HepG2 (cell line): ENCODE measurements around the gene UBE3A. TPM values are rescaled to one million over a fixed set of nuclear protein-coding genes. Genes with fewer than 3 reads are reported as not detected.

Experiments used
- ADNP ChIP-seq: sonication (generic); formaldehyde crosslinking; IDR thresholded peaks from 2 replicates; pipeline ENCODE4 v1.4.0; 2020; ENCODE audit warnings: missing genetic modification reagents
- AKNA ChIP-seq: sonication (generic); formaldehyde crosslinking; IDR thresholded peaks from 2 replicates; pipeline ENCODE4 v1.4.0; 2020; ENCODE audit warnings: missing genetic modification reagents, borderline replicate concordance
- ATF2 ChIP-seq: sonication (generic); formaldehyde crosslinking; IDR thresholded peaks from 2 replicates; pipeline ENCODE4 v1.4.0; 2020; ENCODE audit warnings: missing genetic modification reagents
- BATF2 ChIP-seq: sonication (generic); formaldehyde crosslinking; IDR thresholded peaks from 2 replicates; pipeline ENCODE4 v1.8.0; 2022; ENCODE audit warnings: mild to moderate bottlenecking, missing genetic modification reagents, moderate library complexity
- BCL3 ChIP-seq: sonication (generic); formaldehyde crosslinking; IDR thresholded peaks from 2 replicates; pipeline ENCODE4 v1.5.1; 2020; ENCODE audit warnings: mild to moderate bottlenecking, missing genetic modification reagents, moderate library complexity
- MXD3 ChIP-seq: IDR thresholded peaks from 2 replicates; pipeline ENCODE4 v1.6.1; 2016; ENCODE audit warnings: mild to moderate bottlenecking, missing biosample characterization, missing genetic modification reagents
- NFATC3 ChIP-seq: sonication (generic); formaldehyde crosslinking; IDR thresholded peaks from 2 replicates; pipeline ENCODE4 v1.5.1; 2020; ENCODE audit warnings: mild to moderate bottlenecking, missing genetic modification reagents
- NFE2L2 ChIP-seq: fragments of 150-350 bp; IDR thresholded peaks from 2 replicates; pipeline ENCODE4 v1.6.1; 2014; ENCODE audit warnings: low read length
- RFX1 ChIP-seq: fragments of 450-650 bp; IDR thresholded peaks from 2 replicates; pipeline ENCODE4 v1.6.1; 2017
- SMARCC2 ChIP-seq: fragments of 450-650 bp; IDR thresholded peaks from 2 replicates; pipeline ENCODE4 v1.6.1; 2017; ENCODE audit warnings: antibody characterized with exemption, mild to moderate bottlenecking
- SNAPC5 ChIP-seq: sonication (generic); formaldehyde crosslinking; IDR thresholded peaks from 2 replicates; pipeline ENCODE4 v1.8.1; 2023; ENCODE audit warnings: mild to moderate bottlenecking, missing genetic modification reagents, borderline replicate concordance
- STAT6 ChIP-seq: sonication (generic); formaldehyde crosslinking; IDR thresholded peaks from 2 replicates; pipeline ENCODE4 v1.4.0; 2020; ENCODE audit warnings: missing genetic modification reagents, mild to moderate bottlenecking, borderline replicate concordance
- WIZ ChIP-seq: sonication (generic); formaldehyde crosslinking; IDR thresholded peaks from 2 replicates; pipeline ENCODE4 v1.5.1; 2020; ENCODE audit warnings: mild to moderate bottlenecking, missing genetic modification reagents
- ZNF350 ChIP-seq: sonication (generic); formaldehyde crosslinking; IDR thresholded peaks from 2 replicates; pipeline ENCODE4 v1.4.0; 2020; ENCODE audit warnings: mild to moderate bottlenecking, low read depth, missing genetic modification reagents, borderline replicate concordance
- ZNF570 ChIP-seq: sonication (generic); formaldehyde crosslinking; IDR thresholded peaks from 2 replicates; pipeline ENCODE4 v1.4.0; 2020; ENCODE audit warnings: mild to moderate bottlenecking, missing genetic modification reagents, borderline replicate concordance
- ZNF598 ChIP-seq: sonication (generic); formaldehyde crosslinking; IDR thresholded peaks from 2 replicates; pipeline ENCODE4 v1.5.1; 2020; ENCODE audit warnings: mild to moderate bottlenecking, missing genetic modification reagents, borderline replicate concordance
- ZNF777 ChIP-seq: sonication (generic); formaldehyde crosslinking; IDR thresholded peaks from 2 replicates; pipeline ENCODE4 v1.4.0; 2020; ENCODE audit warnings: missing genetic modification reagents
- polyA plus RNA-seq, 8 experiments: library from polyadenylated mRNA; depleted of rRNA in 3 of 8; stranded (reverse) in 7 of 8; unstranded in 1 of 8; fragments of >200 nt; fragmentation: Illumina TruSeq in 4 of 8; extraction: Trizol in 4 of 8; gene quantifications; 2 replicates each; pipeline versions ENCODE4 v1.2.1 to v1.2.3, GENCODE V29; 2011 to 2016; ENCODE audit warnings: low read depth in 4 of 8, missing spikeins in 1 of 8, mixed read lengths in 1 of 8; ENCODE audit not compliant: insufficient read depth in 1 of 8
- total RNA-seq, 5 experiments: library from RNA; depleted of rRNA; stranded (reverse); fragments of >200 nt; fragmentation: Illumina TruSeq; extraction: Trizol; gene quantifications; 2 replicates each; pipeline ENCODE4 v1.2.3, GENCODE V29; 2016; ENCODE audit warnings: low read depth in 1 of 5

Gene UBE3A
- total and polyA plus RNA-seq, 2 of the 13 experiments (the other 11 are each of a cell fraction or from before 2014, with no cell fraction given): 17.3 to 80.5 TPM

GRCh38 chr15:25438601-25439368 is at the start of gene UBE3A (continued):
- TF ChIP-seq ATF2 (peak; percentile 37; the same call in 1 of the 2 replicates), MXD3 (CRISPR knock-in tag) (peak; percentile 36; the same call in 1 of the 2 replicates), STAT6 (CRISPR knock-in tag) (no peak), AKNA (no peak), ADNP (no peak), ZNF570 (CRISPR knock-in tag) (no peak), SMARCC2 (no peak), RFX1 (no peak), ZNF350 (CRISPR knock-in tag) (no peak; the same call in 1 of the 2 replicates), ZNF598 (CRISPR knock-in tag) (no peak), ZNF777 (CRISPR knock-in tag) (no peak), WIZ (CRISPR knock-in tag) (no peak), BATF2 (CRISPR knock-in tag) (no peak), NFE2L2 (no peak), BCL3 (CRISPR knock-in tag) (0 out of 2 replicates have a peak, but pooled peaks have one; percentile 45), NFATC3 (CRISPR knock-in tag) (no peak), SNAPC5 (CRISPR knock-in tag) (no peak)
